GM12878 (cell line): ENCODE results near the gene ANO2. TPM values are rescaled to one million over a fixed set of nuclear protein-coding genes. Genes with fewer than 3 reads are reported as not detected.

Experiments used
- ATAC-seq: fragments of 200-7000 bp; cut with Tn5 transposase; 3 replicates; pipeline ENCODE4 v1.9.1; 2020; ENCODE audit warnings: mild to moderate bottlenecking, moderate library complexity
- BruUV-seq: library from RNA; stranded (reverse); fragments of 400-500 nt; replicated peaks from 2 replicates; lab custom pipeline; 2021; lab: Mats Ljungman, UMichigan
- CTCF ChIA-PET: fragments of 300-600 bp; sonication (Branson Sonifier 250); formaldehyde crosslinking; extraction: SDS; loops from one replicate; lab custom pipeline; 2021; ENCODE audit warnings: inconsistent platforms; lab: Yijun Ruan, JAX
- POLR2A ChIA-PET: fragments of 350-600 bp; formaldehyde crosslinking; extraction: SDS; loops from one replicate; lab custom pipeline; 2021; ENCODE audit warnings: inconsistent platforms; lab: Charles Lee
- RAD21 ChIA-PET: fragments of 300-600 bp; sonication (Branson Sonifier 250); formaldehyde crosslinking; loops from one replicate; lab custom pipeline; 2023; ENCODE audit warnings: antibody characterized with exemption; ENCODE audit not compliant: unreplicated experiment; lab: Charles Lee
- SMC1A ChIA-PET: fragments of 300-600 bp; sonication (Branson Sonifier 250); formaldehyde crosslinking; loops from one replicate; lab custom pipeline; 2023; ENCODE audit not compliant: unreplicated experiment, uncharacterized antibody; lab: Charles Lee
- DNase-seq: peaks from one replicate; pipeline ENCODE4 v3.0.0-alpha.2; 2011; ENCODE audit warnings: low read depth, low spot score
- FAIRE-seq: peaks from 3 replicates; lab custom pipeline; 2011; peaks lifted over from hg19 to GRCh38; lab: Jason Lieb, UNC
- H2AFZ ChIP-seq: 2 replicates; pipeline ENCODE4 v1.6.0; 2011; ENCODE audit warnings: low read depth, low read length, control low read depth; ENCODE audit not compliant: control insufficient read depth
- H3K27ac ChIP-seq: 2 replicates; pipeline ENCODE4 v1.5.1; 2011; ENCODE audit warnings: control low read depth; ENCODE audit not compliant: control insufficient read depth, insufficient read depth
- H3K27me3 ChIP-seq, 2 experiments: replicated peaks in 1 of 2; 2 replicates each; pipeline versions ENCODE4 v1.6.0 to v1.6.1; 2011; ENCODE audit warnings: low read length in 1 of 2; ENCODE audit not compliant: control insufficient read depth in 2 of 2, insufficient read depth in 2 of 2
- H3K36me3 ChIP-seq, 2 experiments: 2 replicates each; pipeline ENCODE4 v1.5.1; 2011; ENCODE audit warnings: low read length in 1 of 2; ENCODE audit not compliant: control insufficient read depth in 2 of 2, insufficient read depth in 2 of 2
- H3K4me1 ChIP-seq: 2 replicates; pipeline ENCODE4 v1.6.1; 2011; ENCODE audit warnings: mild to moderate bottlenecking, low read length, moderate library complexity, mixed read lengths; ENCODE audit not compliant: control insufficient read depth, insufficient read depth
- H3K4me2 ChIP-seq: 2 replicates; pipeline ENCODE4 v1.6.0; 2011; ENCODE audit warnings: control low read depth; ENCODE audit not compliant: control insufficient read depth, insufficient read depth
- H3K4me3 ChIP-seq: fragments of 200-600 bp; sonication (generic); 2 replicates; pipeline ENCODE4 v1.5.1; 2016
- H3K79me2 ChIP-seq: 2 replicates; pipeline ENCODE4 v1.6.0; 2011; ENCODE audit warnings: low read length; ENCODE audit not compliant: control insufficient read depth, insufficient read depth
- H3K9ac ChIP-seq: 2 replicates; pipeline ENCODE4 v1.8.0; 2011; ENCODE audit warnings: low read length, control low read depth, mixed read lengths; ENCODE audit not compliant: control insufficient read depth, insufficient read depth
- H3K9me3 ChIP-seq: replicated peaks from 3 replicates; pipeline ENCODE4 v1.5.1; 2011; ENCODE audit warnings: mild to moderate bottlenecking, low read length; ENCODE audit not compliant: control insufficient read depth, insufficient read depth
- H4K20me1 ChIP-seq: 2 replicates; pipeline ENCODE4 v1.6.0; 2011; ENCODE audit not compliant: control insufficient read depth, insufficient read depth
- POLR2AphosphoS2 ChIP-seq: IDR thresholded peaks from 2 replicates; pipeline ENCODE4 v1.6.1; 2011; ENCODE audit warnings: low read depth, mild to moderate bottlenecking, low read length, improper control_type of control experiment, moderate library complexity
- RFX5 ChIP-seq: IDR thresholded peaks from 2 replicates; pipeline ENCODE4 v1.6.1; 2011; ENCODE audit warnings: low read depth, low read length, improper control_type of control experiment
- WGBS: methylation state at CpG from one replicate; pipeline ENCODE4 v1.1.6; 2016; ENCODE audit warnings: low lambda C conversion rate; ENCODE audit not compliant: insufficient replicate concordance, insufficient coverage; ENCODE audit errors: missing lambda C conversion rate; 5-methylcytosine and 5-hydroxymethylcytosine counted together
- in situ Hi-C: fragments of 300-500 bp; cut with MboI; formaldehyde crosslinking; loops from 9 replicates; pipeline ENCODE4 v1.14.3; 2018; ENCODE audit warnings: mixed read lengths
- intact Hi-C: fragments of 100-400 bp; cut with micrococcal nuclease; formaldehyde crosslinking; loops from one replicate; pipeline ENCODE4 v1.14.2; 2022; ENCODE audit not compliant: unreplicated experiment
- polyA plus RNA-seq, 11 experiments: library from polyadenylated mRNA; depleted of rRNA in 4 of 11; unstranded in 6 of 11; stranded (reverse) in 5 of 11; fragments of >200 nt; fragmentation: Nextera tagmentation in 4 of 11; fragmentation: Illumina TruSeq in 1 of 11; extraction: Ambion mirVana in 4 of 11; extraction: Trizol in 1 of 11; gene quantifications; 1 replicate in 1 of 11; 2 replicates in 10 of 11; pipeline versions ENCODE4 v1.2.1 to v1.2.3, GENCODE V29; 2011 to 2016; ENCODE audit warnings: inconsistent platforms in 2 of 11, missing spikeins in 2 of 11, low read depth in 1 of 11
- total RNA-seq, 4 experiments: library from RNA; depleted of rRNA in 3 of 4; stranded (reverse); fragments of >200 nt in 3 of 4; fragmentation: Illumina TruSeq in 1 of 4; extraction: Trizol in 1 of 4; gene quantifications; 2 replicates each; pipeline versions ENCODE4 v1.2.1 to v1.2.3, GENCODE V29; 2013 to 2021
- TF ChIP-seq, protein P1 (sequence below): fragments of 150-350 bp; IDR thresholded peaks from 2 replicates; pipeline ENCODE4 v1.6.1; 2016; ENCODE audit warnings: low read depth, low read length

Gene ANO2
- total and polyA plus RNA-seq, 10 of the 15 experiments (the other 5 are each of a cell fraction or from before 2014, with no cell fraction given) = not detected

DNA sequence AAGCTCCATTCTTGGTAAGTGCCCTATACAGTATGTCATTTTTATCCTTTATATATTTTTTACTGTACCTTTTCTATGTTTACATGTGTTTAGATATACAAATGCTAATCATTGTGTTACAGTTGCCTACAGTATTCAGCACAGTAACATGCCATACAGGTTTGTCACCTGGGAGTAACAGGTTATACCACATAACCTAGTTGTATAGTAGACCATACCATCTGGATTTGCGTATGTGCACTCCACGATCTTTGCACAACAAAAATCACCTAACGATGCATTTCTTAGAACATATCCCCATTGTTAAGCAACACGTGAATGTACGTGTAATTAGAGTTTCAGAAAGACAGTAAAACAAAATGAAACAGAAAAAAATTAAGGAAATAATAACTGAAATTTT lies 11.9 kb upstream of the ANO2 start:
- no TSS peak for BruUV-seq
- CTCF ChIA-PET = interaction anchor here (0.6 to 1.4 kb wide), 4 partner anchors 31 to 327 kb away, joined by 3 to 4 read pairs (median 3); no protein-coding TSS in a partner anchor

More for the DNA sequence above, 11.9 kb upstream of the ANO2 start:
- Histone ChIP-seq H3K9ac (no peak overlapping the region), H3K4me1 (no peaks in the 10 kb centered on the region), H3K4me2 (no peak overlapping the region), H3K27me3 (no peaks in the 10 kb centered on the region), H4K20me1 (no peaks in the 10 kb centered on the region), H3K79me2 (no peaks in the 10 kb centered on the region), H2AFZ (no peak overlapping the region), H3K27ac (no peak overlapping the region), H3K36me3 (no peaks in the 10 kb centered on the region), H3K4me3 (no peak overlapping the region), H3K9me3 (no peaks in the 10 kb centered on the region)
- intact Hi-C loops = no loop called here
- RAD21 ChIA-PET = no interaction called here
- in situ Hi-C loops = no loop called here
- DNase-seq (no peak), FAIRE-seq (no peak), ATAC-seq (no peak)
- SMC1A ChIA-PET = interaction anchor here (0.8 kb wide), 1 partner anchor 10 kb away, joined by 3 read pairs; no protein-coding TSS in a partner anchor
- POLR2A ChIA-PET = no interaction called here
- 56% methylated on average over 5 of the region's 5 CpGs for WGBS
- TF ChIP-seq, protein P1, sequence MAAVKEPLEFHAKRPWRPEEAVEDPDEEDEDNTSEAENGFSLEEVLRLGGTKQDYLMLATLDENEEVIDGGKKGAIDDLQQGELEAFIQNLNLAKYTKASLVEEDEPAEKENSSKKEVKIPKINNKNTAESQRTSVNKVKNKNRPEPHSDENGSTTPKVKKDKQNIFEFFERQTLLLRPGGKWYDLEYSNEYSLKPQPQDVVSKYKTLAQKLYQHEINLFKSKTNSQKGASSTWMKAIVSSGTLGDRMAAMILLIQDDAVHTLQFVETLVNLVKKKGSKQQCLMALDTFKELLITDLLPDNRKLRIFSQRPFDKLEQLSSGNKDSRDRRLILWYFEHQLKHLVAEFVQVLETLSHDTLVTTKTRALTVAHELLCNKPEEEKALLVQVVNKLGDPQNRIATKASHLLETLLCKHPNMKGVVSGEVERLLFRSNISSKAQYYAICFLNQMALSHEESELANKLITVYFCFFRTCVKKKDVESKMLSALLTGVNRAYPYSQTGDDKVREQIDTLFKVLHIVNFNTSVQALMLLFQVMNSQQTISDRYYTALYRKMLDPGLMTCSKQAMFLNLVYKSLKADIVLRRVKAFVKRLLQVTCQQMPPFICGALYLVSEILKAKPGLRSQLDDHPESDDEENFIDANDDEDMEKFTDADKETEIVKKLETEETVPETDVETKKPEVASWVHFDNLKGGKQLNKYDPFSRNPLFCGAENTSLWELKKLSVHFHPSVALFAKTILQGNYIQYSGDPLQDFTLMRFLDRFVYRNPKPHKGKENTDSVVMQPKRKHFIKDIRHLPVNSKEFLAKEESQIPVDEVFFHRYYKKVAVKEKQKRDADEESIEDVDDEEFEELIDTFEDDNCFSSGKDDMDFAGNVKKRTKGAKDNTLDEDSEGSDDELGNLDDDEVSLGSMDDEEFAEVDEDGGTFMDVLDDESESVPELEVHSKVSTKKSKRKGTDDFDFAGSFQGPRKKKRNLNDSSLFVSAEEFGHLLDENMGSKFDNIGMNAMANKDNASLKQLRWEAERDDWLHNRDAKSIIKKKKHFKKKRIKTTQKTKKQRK = no peak
- TF ChIP-seq POLR2AphosphoS2 (no peak), RFX5 (no peak)
